Left lung (tissue), 10 donors: ENCODE data around the gene TMEM203. TPM values are rescaled to one million over a fixed set of nuclear protein-coding genes. Genes with fewer than 3 reads are reported as not detected.

Source experiments
- ATAC-seq: fragments of 200-7000 bp; cut with Tn5 transposase; one replicate; pipeline ENCODE4 v1.9.1; 2020; ENCODE audit warnings: moderate library complexity
- DNase-seq, 4 donors: peaks; one replicate each; pipeline ENCODE4 v3.0.0-alpha.2; 2013 to 2020
- H3K27ac ChIP-seq, 2 donors: fragments of 200-600 bp; sonication (generic) in 1 of 2; one replicate each; pipeline versions ENCODE4 v1.5.0 to v1.8.0; 2020 to 2021
- H3K27me3 ChIP-seq, 2 donors: fragments of 200-600 bp; sonication (generic) in 1 of 2; one replicate each; pipeline versions ENCODE4 v1.5.0 to v1.8.0; 2020 to 2021
- H3K36me3 ChIP-seq, 2 donors: fragments of 200-600 bp; sonication (generic) in 1 of 2; one replicate each; pipeline versions ENCODE4 v1.5.0 to v1.8.0; 2020 to 2021
- H3K4me1 ChIP-seq, 2 donors: fragments of 200-600 bp; one replicate each; pipeline ENCODE4 v1.8.0; 2021
- H3K4me3 ChIP-seq, 2 donors: fragments of 200-600 bp; sonication (generic) in 1 of 2; one replicate each; pipeline versions ENCODE4 v1.5.0 to v1.8.0; 2020 to 2021; ENCODE audit warnings: mild to moderate bottlenecking in 1 of 2
- H3K9me3 ChIP-seq, 2 donors: fragments of 200-600 bp; sonication (generic) in 1 of 2; one replicate each; pipeline versions ENCODE4 v1.5.0 to v1.8.0; 2020 to 2021
- CTCF ChIP-seq, 2 donors: fragments of 200-600 bp; sonication (generic) in 1 of 2; IDR thresholded peaks; one replicate each; pipeline versions ENCODE4 v1.5.0 to v1.8.0; 2021; ENCODE audit warnings: antibody characterized with exemption in 2 of 2
- intact Hi-C, 2 donors: fragments of 100-400 bp; cut with DNase I; formaldehyde crosslinking; loops; one replicate each; pipeline versions ENCODE4 v1.11.2 to v1.14.2; 2022
- polyA plus RNA-seq, 6 donors: library from polyadenylated mRNA; unstranded; fragments of 120-200 nt; gene quantifications; one replicate each; pipeline ENCODE4 v1.2.1, GENCODE V29; 2013; ENCODE audit not compliant: insufficient read length in 6 of 6
- total RNA-seq, 2 donors: library from RNA; stranded (reverse); fragmentation: NEBNext Ultra II Directional; extraction: Animal tissue kit (Norgen Biotek cat#: 25700); gene quantifications; one replicate each; pipeline ENCODE4 v1.2.1, GENCODE V29; 2021
- donor health status: DM: no; HTN: yes; CAD: no.
- donor health status: DM: no; HTN: no; CAD: no.

The TMEM203 gene
- total and polyA plus RNA-seq, 8 donors, result 30.4 to 37.8 (median 31.8) TPM

GRCh38 chr9:137187386-137187785 is 18.1 kb downstream of the TMEM203 start:
- intact Hi-C loops, result no loop called here
- H3K36me3 ChIP-seq, result peaks cover 0 to 68% of the 10 kb centered on the region in 2 donors
- peaks cover 26 to 43% of the 10 kb centered on the region in 2 donors for H3K4me1 ChIP-seq
- no peaks in the 10 kb centered on the region for H3K9me3 ChIP-seq
- no peak for TF ChIP-seq CTCF (IDR thresholded peaks at IDR 0.05)
- H3K27me3 ChIP-seq, result no peaks in the 10 kb centered on the region
- DNase-seq (no peak), ATAC-seq (no peak)
- peak overlapping the region; percentile 85 to 98 for H3K4me3 ChIP-seq
- no peak overlapping the region for H3K27ac ChIP-seq

GRCh38 chr9:137186385-137186784 is 19.1 kb downstream of the TMEM203 start:
- Histone ChIP-seq H3K4me1 (peaks cover 26 to 43% of the 10 kb centered on the region in 2 donors), H3K27ac (no peak overlapping the region), H3K4me3 (no peak overlapping the region), H3K9me3 (no peaks in the 10 kb centered on the region), H3K36me3 (peaks cover 0 to 68% of the 10 kb centered on the region in 2 donors), H3K27me3 (no peaks in the 10 kb centered on the region)
- no peak for ATAC-seq
- no peak for DNase-seq
- no peak for TF ChIP-seq CTCF (IDR thresholded peaks at IDR 0.05)
- intact Hi-C loops, result no loop called here

GRCh38 chr9:137185921-137186320 is 19.5 kb downstream of the TMEM203 start:
- Histone ChIP-seq H3K4me3 (no peak overlapping the region), H3K27me3 (no peaks in the 10 kb centered on the region), H3K9me3 (no peaks in the 10 kb centered on the region), H3K27ac (no peak overlapping the region), H3K36me3 (peaks cover 0 to 68% of the 10 kb centered on the region in 2 donors), H3K4me1 (peaks cover 26 to 43% of the 10 kb centered on the region in 2 donors)
- intact Hi-C loops, result no loop called here
- no peak for DNase-seq
- ATAC-seq, result no peak
- TF ChIP-seq CTCF (IDR thresholded peaks at IDR 0.05), result no peak

GRCh38 chr9:137184881-137185660 is 20.4 kb downstream of the TMEM203 start:
- DNase-seq (no peak), ATAC-seq (no peak)
- intact Hi-C loops, result no loop called here
- Histone ChIP-seq H3K36me3 (peaks cover 0 to 68% of the 10 kb centered on the region in 2 donors), H3K4me1 (peaks cover 22 to 35% of the 10 kb centered on the region in 2 donors), H3K4me3 (no peak overlapping the region), H3K27me3 (no peaks in the 10 kb centered on the region), H3K9me3 (no peaks in the 10 kb centered on the region), H3K27ac (no peak overlapping the region)
- no peak for TF ChIP-seq CTCF (IDR thresholded peaks at IDR 0.05)

- TF ChIP-seq CTCF (IDR thresholded peaks at IDR 0.05), result no peak
- Histone ChIP-seq H3K36me3 (peaks cover 0 to 74% of the 10 kb centered on the region in 2 donors), H3K4me3 (no peak overlapping the region), H3K27me3 (no peaks in the 10 kb centered on the region), H3K27ac (no peak overlapping the region), H3K4me1 (peaks cover 13 to 25% of the 10 kb centered on the region in 2 donors), H3K9me3 (no peaks in the 10 kb centered on the region)
- DNase-seq (no peak), ATAC-seq (no peak)
- intact Hi-C loops, result no loop called here
Observed at GRCh38 chr9:137183980-137184595, 21.4 kb downstream of the TMEM203 start.
